ENCODE measurements around the gene PRKCQ. TPM values are rescaled to one million over a fixed set of nuclear protein-coding genes. Genes with fewer than 3 reads are reported as not detected.

Gene PRKCQ
- total and polyA plus RNA-seq, 11 donors = 0.04 to 2.0 (median 0.13) TPM; not detected in 1

GRCh38 chr10:6423413-6424170, 156.5 kb downstream of the PRKCQ start:
- intact Hi-C loops (cut with DNase I) = loop anchor here in 1 of 10 donors (5.0 kb wide), 1 partner anchor 249 kb away; no protein-coding TSS in a partner anchor
- Histone ChIP-seq H3K4me1 (no peaks in the 10 kb centered on the region), H3K4me3 (no peak overlapping the region), H3K27ac (no peak overlapping the region), H3K27me3 (no peaks in the 10 kb centered on the region), H3K9me3 (no peaks in the 10 kb centered on the region), H3K36me3 (no peaks in the 10 kb centered on the region)
- no peak for ATAC-seq
- no peak for DNase-seq
- TF ChIP-seq POLR2A (IDR thresholded peaks at IDR 0.05) = no peak
- TF ChIP-seq CTCF (IDR thresholded peaks at IDR 0.05) = no peak
- WGBS, 4 donors = 85 to 87% (median 87%) methylated on average over 15 to 17 of the region's 17 CpGs

- no peak for TF ChIP-seq POLR2A (IDR thresholded peaks at IDR 0.05)
- no peak for TF ChIP-seq CTCF (IDR thresholded peaks at IDR 0.05)
- no peak for DNase-seq
- H3K4me3 ChIP-seq = no peak overlapping the region
- WGBS, 4 donors = 70 to 94% (median 85%) methylated on average over 4 of the region's 4 CpGs
- H3K9me3 ChIP-seq = no peaks in the 10 kb centered on the region
- intact Hi-C loops (cut with DNase I) = loop anchor here in 1 of 10 donors (5.0 kb wide), 1 partner anchor 249 kb away; no protein-coding TSS in a partner anchor
- H3K36me3 ChIP-seq = no peaks in the 10 kb centered on the region
- H3K27me3 ChIP-seq = no peaks in the 10 kb centered on the region
- H3K4me1 ChIP-seq = no peaks in the 10 kb centered on the region
- ATAC-seq = no peak
- H3K27ac ChIP-seq = no peak overlapping the region
Measured at GRCh38 chr10:6423004-6423403, 157.1 kb downstream of the PRKCQ start.

- Histone ChIP-seq H3K4me1 (no peaks in the 10 kb centered on the region), H3K4me3 (no peak overlapping the region), H3K27ac (no peak overlapping the region), H3K27me3 (peaks cover 0 to 3% (median 0%) of the 10 kb centered on the region in 9 donors), H3K36me3 (no peaks in the 10 kb centered on the region), H3K9me3 (no peaks in the 10 kb centered on the region)
- intact Hi-C loops (cut with DNase I) = loop anchor here in 8 of 10 donors (5.0 to 10.0 kb wide), 4 partner anchors 249 to 996 kb away; partner anchors contain the start of gene SFMBT2 (in 1 of the 8)
- DNase-seq (no peak), ATAC-seq (no peak)
- TF ChIP-seq CTCF (IDR thresholded peaks at IDR 0.05) (no peak), POLR2A (IDR thresholded peaks at IDR 0.05) (no peak)
- WGBS, 4 donors = 68 to 76% (median 72%) methylated on average over 2 of the region's 2 CpGs
Measured at GRCh38 chr10:6418613-6419216, 161.4 kb downstream of the PRKCQ start.

GRCh38 chr10:6418167-6418566, 161.9 kb downstream of the PRKCQ start:
- no peak for DNase-seq
- 43 to 52% (median 48%) methylated on average over 5 of the region's 5 CpGs for WGBS, 4 donors
- Histone ChIP-seq H3K27me3 (peaks cover 0 to 3% (median 0%) of the 10 kb centered on the region in 9 donors), H3K9me3 (no peaks in the 10 kb centered on the region), H3K27ac (no peak overlapping the region), H3K4me3 (no peak overlapping the region), H3K4me1 (no peaks in the 10 kb centered on the region), H3K36me3 (no peaks in the 10 kb centered on the region)
- no peak for ATAC-seq
- TF ChIP-seq POLR2A (IDR thresholded peaks at IDR 0.05) = no peak
- intact Hi-C loops (cut with DNase I) = loop anchor here in 8 of 10 donors (5.0 to 10.0 kb wide), 4 partner anchors 249 to 997 kb away; partner anchors contain the start of gene SFMBT2 (in 1 of the 8)
